HG03139 (cell line): ENCODE data around the gene NEK6.

ENCODE experiments used
- ATAC-seq: cut with Tn5 transposase; IDR thresholded peaks from one replicate; pipeline ENCODE4 v1.9.1; 2021; ENCODE audit not compliant: unreplicated experiment

Gene NEK6

GRCh38 chr9:124315882-124316281, 58.1 kb downstream of the NEK6 start:
- ATAC-seq = no peak

GRCh38 chr9:124320062-124320973, 62.6 kb downstream of the NEK6 start:
- no peak for ATAC-seq

- ATAC-seq = no peak
These were observed 63.7 kb downstream of the NEK6 start for GRCh38 chr9:124321416-124321815.

GRCh38 chr9:124321935-124322334, 64.2 kb downstream of the NEK6 start:
- ATAC-seq = no peak

GRCh38 chr9:124322618-124323432, 65.1 kb downstream of the NEK6 start:
- ATAC-seq = no peak

- no peak for ATAC-seq
These were observed 66.2 kb downstream of the NEK6 start for GRCh38 chr9:124323904-124324303.

- no peak for ATAC-seq
These were observed 68.1 kb downstream of the NEK6 start for GRCh38 chr9:124325816-124326215.

GRCh38 chr9:124326378-124326777, 68.6 kb downstream of the NEK6 start:
- no peak for ATAC-seq

GRCh38 chr9:124327491-124327890, 69.7 kb downstream of the NEK6 start:
- ATAC-seq = no peak

- ATAC-seq = no peak
These were observed 70.5 kb downstream of the NEK6 start for GRCh38 chr9:124328285-124328684.

GRCh38 chr9:124329206-124329792, 71.5 kb downstream of the NEK6 start:
- no peak for ATAC-seq

- ATAC-seq = no peak
These were observed 72.4 kb downstream of the NEK6 start for GRCh38 chr9:124330011-124330697.

GRCh38 chr9:124331580-124331979, 73.8 kb downstream of the NEK6 start:
- no peak for ATAC-seq

GRCh38 chr9:124332361-124333202, 74.8 kb downstream of the NEK6 start:
- ATAC-seq = no peak

GRCh38 chr9:124333203-124333579, 75.4 kb downstream of the NEK6 start:
- ATAC-seq = no peak

- no peak for ATAC-seq
These were observed 77.0 kb downstream of the NEK6 start for GRCh38 chr9:124334568-124335319.

GRCh38 chr9:124335320-124335707, 77.6 kb downstream of the NEK6 start:
- no peak for ATAC-seq

- no peak for ATAC-seq
These were observed 79.8 kb downstream of the NEK6 start for GRCh38 chr9:124337562-124337961.

GRCh38 chr9:124339603-124340146, 81.9 kb downstream of the NEK6 start:
- ATAC-seq = no peak
